WTC11 (cell line): ENCODE results near the gene SYNRG. TPM values are rescaled to one million over a fixed set of nuclear protein-coding genes. Genes with fewer than 3 reads are reported as not detected.

ENCODE experiments used
- ATAC-seq: fragments of 200-7000 bp; cut with Tn5 transposase; 2 replicates; pipeline ENCODE4 v1.10.0; 2021; ENCODE audit warnings: mild to moderate bottlenecking, moderate library complexity
- CTCF ChIA-PET: fragments of 300-600 bp; sonication (Branson Sonifier 250); formaldehyde crosslinking; loops from one replicate; lab custom pipeline; 2021; ENCODE audit warnings: antibody characterized with exemption; lab: Charles Lee
- POLR2A ChIA-PET: fragments of 350-600 bp; sonication (Branson Sonifier 250); formaldehyde crosslinking; loops from one replicate; lab custom pipeline; 2021; ENCODE audit warnings: antibody characterized with exemption; lab: Charles Lee
- DNase-seq: peaks from one replicate; pipeline ENCODE4 v3.0.0; 2021; ENCODE audit warnings: low spot score
- H3K27ac Mint-ChIP-seq: 2 replicates; pipeline ENCODE4 v1.8.0; 2021; ENCODE audit warnings: mixed read lengths
- H3K27me3 Mint-ChIP-seq: 2 replicates; pipeline ENCODE4 v1.8.0; 2021; ENCODE audit warnings: low read depth, mild to moderate bottlenecking, moderate library complexity, mixed read lengths
- H3K36me3 Mint-ChIP-seq: 2 replicates; pipeline ENCODE4 v1.8.0; 2021; ENCODE audit warnings: mixed read lengths
- H3K4me1 Mint-ChIP-seq: 2 replicates; pipeline ENCODE4 v1.8.0; 2022; ENCODE audit warnings: mixed read lengths
- H3K4me3 Mint-ChIP-seq: 2 replicates; pipeline ENCODE4 v1.8.0; 2021; ENCODE audit warnings: mild to moderate bottlenecking, moderate library complexity, mixed read lengths
- H3K9me3 Mint-ChIP-seq: 2 replicates; pipeline ENCODE4 v1.8.0; 2021; ENCODE audit warnings: mixed read lengths
- CDX4 ChIP-seq: fragments of 250-450 bp; sonication (Bioruptor Pico); IDR thresholded peaks from 2 replicates; pipeline ENCODE4 v1.9.0; 2021; ENCODE audit warnings: moderate library complexity, mild to moderate bottlenecking, inconsistent platforms, borderline replicate concordance
- FOXK1 ChIP-seq: sonication (generic); formaldehyde crosslinking; IDR thresholded peaks from 2 replicates; pipeline ENCODE4 v1.8.0; 2022; ENCODE audit warnings: mild to moderate bottlenecking, moderate library complexity, missing genetic modification reagents
- FOXP4 ChIP-seq: sonication (generic); formaldehyde crosslinking; IDR thresholded peaks from 2 replicates; pipeline ENCODE4 v1.8.0; 2022; ENCODE audit warnings: mild to moderate bottlenecking, missing genetic modification reagents
- JAZF1 ChIP-seq: fragments of 250-450 bp; sonication (Bioruptor Pico); IDR thresholded peaks from 2 replicates; pipeline ENCODE4 v1.9.0; 2021; ENCODE audit warnings: moderate library complexity, mild to moderate bottlenecking, inconsistent platforms
- JUN ChIP-seq: sonication (generic); formaldehyde crosslinking; IDR thresholded peaks from 2 replicates; pipeline ENCODE4 v1.8.0; 2023; ENCODE audit warnings: mild to moderate bottlenecking, missing genetic modification reagents
- MAX ChIP-seq: sonication (generic); formaldehyde crosslinking; IDR thresholded peaks from 2 replicates; pipeline ENCODE4 v1.8.0; 2022; ENCODE audit warnings: mild to moderate bottlenecking, missing genetic modification reagents
- SMAD3 ChIP-seq: sonication (generic); formaldehyde crosslinking; IDR thresholded peaks from 2 replicates; pipeline ENCODE4 v1.8.0; 2022; ENCODE audit warnings: missing genetic modification reagents, mild to moderate bottlenecking, borderline replicate concordance
- SMAD4 ChIP-seq: sonication (generic); formaldehyde crosslinking; IDR thresholded peaks from 2 replicates; pipeline ENCODE4 v1.8.0; 2022; ENCODE audit warnings: mild to moderate bottlenecking, missing genetic modification reagents
- TCF7 ChIP-seq: sonication (generic); formaldehyde crosslinking; IDR thresholded peaks from 2 replicates; pipeline ENCODE4 v1.8.0; 2022; ENCODE audit warnings: mild to moderate bottlenecking, low read depth, missing genetic modification reagents, moderate library complexity
- USF1 ChIP-seq: sonication (generic); formaldehyde crosslinking; IDR thresholded peaks from 2 replicates; pipeline ENCODE4 v1.8.0; 2022; ENCODE audit warnings: mild to moderate bottlenecking, missing genetic modification reagents
- ZBTB43 ChIP-seq: sonication (generic); formaldehyde crosslinking; IDR thresholded peaks from 2 replicates; pipeline ENCODE4 v1.8.1; 2023; ENCODE audit warnings: mild to moderate bottlenecking, missing genetic modification reagents
- ZNF121 ChIP-seq: sonication (generic); formaldehyde crosslinking; IDR thresholded peaks from 2 replicates; pipeline ENCODE4 v1.8.0; 2023; ENCODE audit warnings: missing genetic modification reagents
- ZNF219 ChIP-seq: sonication (generic); formaldehyde crosslinking; IDR thresholded peaks from 2 replicates; pipeline ENCODE4 v1.8.0; 2023; ENCODE audit warnings: missing genetic modification reagents, mild to moderate bottlenecking, borderline replicate concordance
- ZNF416 ChIP-seq: fragments of 250-450 bp; sonication (Bioruptor Pico); IDR thresholded peaks from 2 replicates; pipeline ENCODE4 v1.9.0; 2021; ENCODE audit warnings: mild to moderate bottlenecking, inconsistent platforms
- ZNF532 ChIP-seq: fragments of 250-450 bp; sonication (Bioruptor Pico); IDR thresholded peaks from 2 replicates; pipeline ENCODE4 v1.9.0; 2021; ENCODE audit warnings: mild to moderate bottlenecking, borderline replicate concordance
- total RNA-seq: library from RNA; stranded (reverse); gene quantifications from 3 replicates; pipeline ENCODE4 v1.2.3, GENCODE V29; 2021
- TF ChIP-seq, protein P1 (sequence below): sonication (generic); formaldehyde crosslinking; IDR thresholded peaks from 2 replicates; pipeline ENCODE4 v1.8.0; 2023; ENCODE audit warnings: missing genetic modification reagents, mild to moderate bottlenecking, borderline replicate concordance
- TF ChIP-seq, protein P2 (sequence below): fragments of 200-600 bp; IDR thresholded peaks from 2 replicates; pipeline ENCODE4 v1.8.0; 2022; ENCODE audit warnings: antibody characterized with exemption

The SYNRG gene
- total RNA-seq, 1 experiment from 2014 or later: 31.3 TPM

- no peaks in the 10 kb centered on the region for H3K9me3 Mint-ChIP-seq
- POLR2A ChIA-PET: no interaction called here
Observed at GRCh38 chr17:37470181-37470580, 139.0 kb downstream of the SYNRG start.

More at GRCh38 chr17:37470181-37470580, 139.0 kb downstream of the SYNRG start:
- H3K4me1 Mint-ChIP-seq: no peaks in the 10 kb centered on the region
- TF ChIP-seq ZNF532 (CRISPR knock-in tag) (no peak), JUN (no peak), USF1 (CRISPR knock-in tag) (no peak), SMAD4 (CRISPR knock-in tag) (no peak), ZNF219 (CRISPR knock-in tag) (no peak), FOXK1 (CRISPR knock-in tag) (no peak), ZBTB43 (no peak), JAZF1 (CRISPR knock-in tag) (no peak), SMAD3 (CRISPR knock-in tag) (no peak), ZNF416 (CRISPR knock-in tag) (no peak), FOXP4 (CRISPR knock-in tag) (no peak), CDX4 (CRISPR knock-in tag) (no peak), MAX (CRISPR knock-in tag) (no peak), TCF7 (CRISPR knock-in tag) (no peak), ZNF121 (no peak)
- TF ChIP-seq, protein P1, sequence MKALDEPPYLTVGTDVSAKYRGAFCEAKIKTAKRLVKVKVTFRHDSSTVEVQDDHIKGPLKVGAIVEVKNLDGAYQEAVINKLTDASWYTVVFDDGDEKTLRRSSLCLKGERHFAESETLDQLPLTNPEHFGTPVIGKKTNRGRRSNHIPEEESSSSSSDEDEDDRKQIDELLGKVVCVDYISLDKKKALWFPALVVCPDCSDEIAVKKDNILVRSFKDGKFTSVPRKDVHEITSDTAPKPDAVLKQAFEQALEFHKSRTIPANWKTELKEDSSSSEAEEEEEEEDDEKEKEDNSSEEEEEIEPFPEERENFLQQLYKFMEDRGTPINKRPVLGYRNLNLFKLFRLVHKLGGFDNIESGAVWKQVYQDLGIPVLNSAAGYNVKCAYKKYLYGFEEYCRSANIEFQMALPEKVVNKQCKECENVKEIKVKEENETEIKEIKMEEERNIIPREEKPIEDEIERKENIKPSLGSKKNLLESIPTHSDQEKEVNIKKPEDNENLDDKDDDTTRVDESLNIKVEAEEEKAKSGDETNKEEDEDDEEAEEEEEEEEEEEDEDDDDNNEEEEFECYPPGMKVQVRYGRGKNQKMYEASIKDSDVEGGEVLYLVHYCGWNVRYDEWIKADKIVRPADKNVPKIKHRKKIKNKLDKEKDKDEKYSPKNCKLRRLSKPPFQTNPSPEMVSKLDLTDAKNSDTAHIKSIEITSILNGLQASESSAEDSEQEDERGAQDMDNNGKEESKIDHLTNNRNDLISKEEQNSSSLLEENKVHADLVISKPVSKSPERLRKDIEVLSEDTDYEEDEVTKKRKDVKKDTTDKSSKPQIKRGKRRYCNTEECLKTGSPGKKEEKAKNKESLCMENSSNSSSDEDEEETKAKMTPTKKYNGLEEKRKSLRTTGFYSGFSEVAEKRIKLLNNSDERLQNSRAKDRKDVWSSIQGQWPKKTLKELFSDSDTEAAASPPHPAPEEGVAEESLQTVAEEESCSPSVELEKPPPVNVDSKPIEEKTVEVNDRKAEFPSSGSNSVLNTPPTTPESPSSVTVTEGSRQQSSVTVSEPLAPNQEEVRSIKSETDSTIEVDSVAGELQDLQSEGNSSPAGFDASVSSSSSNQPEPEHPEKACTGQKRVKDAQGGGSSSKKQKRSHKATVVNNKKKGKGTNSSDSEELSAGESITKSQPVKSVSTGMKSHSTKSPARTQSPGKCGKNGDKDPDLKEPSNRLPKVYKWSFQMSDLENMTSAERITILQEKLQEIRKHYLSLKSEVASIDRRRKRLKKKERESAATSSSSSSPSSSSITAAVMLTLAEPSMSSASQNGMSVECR (CRISPR knock-in tag): no peak
- TF ChIP-seq, protein P2, sequence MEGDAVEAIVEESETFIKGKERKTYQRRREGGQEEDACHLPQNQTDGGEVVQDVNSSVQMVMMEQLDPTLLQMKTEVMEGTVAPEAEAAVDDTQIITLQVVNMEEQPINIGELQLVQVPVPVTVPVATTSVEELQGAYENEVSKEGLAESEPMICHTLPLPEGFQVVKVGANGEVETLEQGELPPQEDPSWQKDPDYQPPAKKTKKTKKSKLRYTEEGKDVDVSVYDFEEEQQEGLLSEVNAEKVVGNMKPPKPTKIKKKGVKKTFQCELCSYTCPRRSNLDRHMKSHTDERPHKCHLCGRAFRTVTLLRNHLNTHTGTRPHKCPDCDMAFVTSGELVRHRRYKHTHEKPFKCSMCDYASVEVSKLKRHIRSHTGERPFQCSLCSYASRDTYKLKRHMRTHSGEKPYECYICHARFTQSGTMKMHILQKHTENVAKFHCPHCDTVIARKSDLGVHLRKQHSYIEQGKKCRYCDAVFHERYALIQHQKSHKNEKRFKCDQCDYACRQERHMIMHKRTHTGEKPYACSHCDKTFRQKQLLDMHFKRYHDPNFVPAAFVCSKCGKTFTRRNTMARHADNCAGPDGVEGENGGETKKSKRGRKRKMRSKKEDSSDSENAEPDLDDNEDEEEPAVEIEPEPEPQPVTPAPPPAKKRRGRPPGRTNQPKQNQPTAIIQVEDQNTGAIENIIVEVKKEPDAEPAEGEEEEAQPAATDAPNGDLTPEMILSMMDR: no peak
- ATAC-seq (no peak), DNase-seq (no peak)
- peaks cover 38% of the 10 kb centered on the region for H3K36me3 Mint-ChIP-seq
- CTCF ChIA-PET: interaction anchor here (1.0 kb wide), 1 partner anchor 97 kb away, joined by 3 read pairs; no protein-coding TSS in a partner anchor
- no peak overlapping the region for H3K4me3 Mint-ChIP-seq
- H3K27ac Mint-ChIP-seq: no peak overlapping the region
- no peaks in the 10 kb centered on the region for H3K27me3 Mint-ChIP-seq
